HEK293T (cell line): Measurements from ENCODE around the gene TMEM130.

ENCODE experiments used
- CTCF ChIA-PET: fragments of 350-600 bp; formaldehyde crosslinking; extraction: SDS; loops from one replicate; lab custom pipeline; 2021; ENCODE audit warnings: antibody characterized with exemption, inconsistent platforms; lab: Yijun Ruan, JAX
- POLR2A ChIA-PET: fragments of 350-600 bp; formaldehyde crosslinking; extraction: SDS; loops from one replicate; lab custom pipeline; 2020; ENCODE audit warnings: antibody characterized with exemption, inconsistent platforms; lab: Yijun Ruan, JAX
- DNase-seq: peaks from one replicate; pipeline ENCODE4 v3.0.0; 2012; ENCODE audit warnings: mixed read lengths; ENCODE audit errors: extremely low spot score
- ARNT ChIP-seq: fragments of 450-650 bp; IDR thresholded peaks from 2 replicates; pipeline ENCODE4 v1.6.1; 2017; ENCODE audit warnings: mild to moderate bottlenecking
- BHLHE40 ChIP-seq: fragments of 450-650 bp; IDR thresholded peaks from 2 replicates; pipeline ENCODE4 v1.6.1; 2016; ENCODE audit warnings: mild to moderate bottlenecking, moderate library complexity, borderline replicate concordance
- CTBP1 ChIP-seq: fragments of 450-650 bp; IDR thresholded peaks from 2 replicates; pipeline ENCODE4 v1.6.1; 2016; ENCODE audit warnings: borderline replicate concordance
- ELF4 ChIP-seq: fragments of 450-650 bp; IDR thresholded peaks from 2 replicates; pipeline ENCODE4 v1.6.1; 2017; ENCODE audit warnings: antibody characterized with exemption
- FOXA1 ChIP-seq: fragments of 450-650 bp; IDR thresholded peaks from 2 replicates; pipeline ENCODE4 v1.6.1; 2016; ENCODE audit warnings: mild to moderate bottlenecking
- FOXK2 ChIP-seq: fragments of 450-650 bp; IDR thresholded peaks from 2 replicates; pipeline ENCODE4 v1.6.1; 2016; ENCODE audit warnings: mild to moderate bottlenecking
- FOXM1 ChIP-seq: fragments of 450-650 bp; IDR thresholded peaks from 2 replicates; pipeline ENCODE4 v1.6.1; 2017; ENCODE audit warnings: mild to moderate bottlenecking, borderline replicate concordance
- HDGF ChIP-seq: fragments of 450-650 bp; IDR thresholded peaks from 2 replicates; pipeline ENCODE4 v1.6.1; 2017; ENCODE audit warnings: antibody characterized with exemption, borderline replicate concordance
- L3MBTL2 ChIP-seq: fragments of 450-650 bp; conservative IDR thresholded peaks from 2 replicates; pipeline ENCODE4 v1.6.1; 2016; ENCODE audit warnings: mild to moderate bottlenecking
- LEF1 ChIP-seq: fragments of 450-650 bp; IDR thresholded peaks from 2 replicates; pipeline ENCODE4 v1.6.1; 2017; ENCODE audit warnings: mild to moderate bottlenecking, borderline replicate concordance
- NFRKB ChIP-seq: fragments of 450-650 bp; IDR thresholded peaks from 2 replicates; pipeline ENCODE4 v1.6.1; 2016; ENCODE audit warnings: mild to moderate bottlenecking, moderate library complexity
- SP1 ChIP-seq: fragments of 450-650 bp; IDR thresholded peaks from 2 replicates; pipeline ENCODE4 v1.6.1; 2017
- SUZ12 ChIP-seq: fragments of 450-650 bp; IDR thresholded peaks from 2 replicates; pipeline ENCODE4 v1.6.1; 2016; ENCODE audit warnings: mild to moderate bottlenecking
- TARDBP ChIP-seq: fragments of 450-650 bp; IDR thresholded peaks from 2 replicates; pipeline ENCODE4 v1.6.1; 2016
- ZNF384 ChIP-seq: fragments of 450-650 bp; IDR thresholded peaks from 2 replicates; pipeline ENCODE4 v1.6.1; 2016
- TF ChIP-seq, protein P1 (sequence below): fragments of 450-650 bp; IDR thresholded peaks from 2 replicates; pipeline ENCODE4 v1.6.1; 2016

Gene TMEM130, protein sequence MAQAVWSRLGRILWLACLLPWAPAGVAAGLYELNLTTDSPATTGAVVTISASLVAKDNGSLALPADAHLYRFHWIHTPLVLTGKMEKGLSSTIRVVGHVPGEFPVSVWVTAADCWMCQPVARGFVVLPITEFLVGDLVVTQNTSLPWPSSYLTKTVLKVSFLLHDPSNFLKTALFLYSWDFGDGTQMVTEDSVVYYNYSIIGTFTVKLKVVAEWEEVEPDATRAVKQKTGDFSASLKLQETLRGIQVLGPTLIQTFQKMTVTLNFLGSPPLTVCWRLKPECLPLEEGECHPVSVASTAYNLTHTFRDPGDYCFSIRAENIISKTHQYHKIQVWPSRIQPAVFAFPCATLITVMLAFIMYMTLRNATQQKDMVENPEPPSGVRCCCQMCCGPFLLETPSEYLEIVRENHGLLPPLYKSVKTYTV

GRCh38 chr7:98869597-98870120, at the start of gene TMEM130:
Gene TMEM130, minus strand, starts transcription at chr7:98870014. Its CDS starts 153 bp downstream, at chr7:98869861.
- ChIA-PET CTCF (no interaction called here), POLR2A (interaction anchor here (1.0 kb wide), 1 partner anchor 9 kb away, joined by 3 read pairs; no protein-coding TSS in a partner anchor)
- no peak for TF ChIP-seq BHLHE40
- DNase-seq, result no peak

DNA sequence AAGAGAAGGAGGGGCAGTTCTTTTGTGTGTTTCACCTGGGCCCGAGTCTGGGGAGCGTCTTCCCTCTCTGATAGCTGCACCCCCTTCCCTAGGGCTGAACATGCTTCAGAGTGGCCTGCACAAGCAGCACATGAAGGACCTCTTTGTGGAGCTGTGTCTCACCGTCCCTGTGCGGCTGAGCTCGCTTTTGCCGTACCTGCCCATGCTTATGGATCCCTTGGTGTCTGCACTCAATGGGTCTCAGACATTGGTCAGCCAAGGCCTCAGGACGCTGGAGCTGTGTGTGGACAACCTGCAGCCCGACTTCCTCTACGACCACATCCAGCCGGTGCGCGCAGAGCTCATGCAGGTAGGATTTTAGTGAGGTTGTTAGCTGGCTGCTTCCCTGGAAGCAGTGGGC, 47.5 kb upstream of the TMEM130 start:
- TF ChIP-seq BHLHE40 (no peak), NFRKB (no peak), LEF1 (no peak), FOXM1 (no peak), ZNF384 (no peak), L3MBTL2 (no peak), CTBP1 (no peak), ELF4 (no peak), FOXA1 (no peak), HDGF (no peak), ARNT (no peak), SUZ12 (no peak), TARDBP (no peak)
- TF ChIP-seq, protein P1, sequence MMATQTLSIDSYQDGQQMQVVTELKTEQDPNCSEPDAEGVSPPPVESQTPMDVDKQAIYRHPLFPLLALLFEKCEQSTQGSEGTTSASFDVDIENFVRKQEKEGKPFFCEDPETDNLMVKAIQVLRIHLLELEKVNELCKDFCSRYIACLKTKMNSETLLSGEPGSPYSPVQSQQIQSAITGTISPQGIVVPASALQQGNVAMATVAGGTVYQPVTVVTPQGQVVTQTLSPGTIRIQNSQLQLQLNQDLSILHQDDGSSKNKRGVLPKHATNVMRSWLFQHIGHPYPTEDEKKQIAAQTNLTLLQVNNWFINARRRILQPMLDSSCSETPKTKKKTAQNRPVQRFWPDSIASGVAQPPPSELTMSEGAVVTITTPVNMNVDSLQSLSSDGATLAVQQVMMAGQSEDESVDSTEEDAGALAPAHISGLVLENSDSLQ, result no peak
- CTCF ChIA-PET, result interaction anchor here (0.6 kb wide), 1 partner anchor 1124 kb away, joined by 3 read pairs; no protein-coding TSS in a partner anchor
- DNase-seq, result no peak
- POLR2A ChIA-PET, result no interaction called here

DNA sequence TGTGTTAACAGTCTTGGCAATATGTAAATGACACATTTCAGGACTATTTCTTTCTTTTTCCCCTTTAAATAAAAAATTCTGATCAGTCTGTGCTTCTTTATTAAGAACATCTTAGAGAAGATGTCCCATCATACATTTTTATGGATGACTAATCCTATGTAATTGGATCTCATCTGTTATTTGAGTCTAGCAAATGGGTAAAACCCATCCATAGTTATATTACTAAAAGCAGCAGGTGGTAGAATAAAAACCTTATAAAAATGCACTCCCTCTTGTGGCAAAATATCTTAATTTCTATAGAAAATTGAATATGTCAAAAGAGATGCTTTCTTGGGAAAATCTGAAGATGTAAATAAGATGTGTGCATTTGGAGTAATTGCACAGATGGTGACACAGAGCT, 43.8 kb upstream of the TMEM130 start:
- TF ChIP-seq FOXM1 (no peak), SUZ12 (no peak), FOXA1 (no peak), HDGF (no peak), ARNT (no peak)
- POLR2A ChIA-PET, result no interaction called here
- DNase-seq, result no peak
- CTCF ChIA-PET, result no interaction called here

GRCh38 chr7:98913026-98913425, 43.2 kb upstream of the TMEM130 start:
- POLR2A ChIA-PET, result no interaction called here
- no peak for DNase-seq
- TF ChIP-seq ZNF384 (no peak), CTBP1 (no peak), SP1 (no peak), L3MBTL2 (no peak), ELF4 (no peak), NFRKB (no peak), FOXK2 (no peak)
- TF ChIP-seq, protein P1, result no peak
- CTCF ChIA-PET, result no interaction called here

DNA sequence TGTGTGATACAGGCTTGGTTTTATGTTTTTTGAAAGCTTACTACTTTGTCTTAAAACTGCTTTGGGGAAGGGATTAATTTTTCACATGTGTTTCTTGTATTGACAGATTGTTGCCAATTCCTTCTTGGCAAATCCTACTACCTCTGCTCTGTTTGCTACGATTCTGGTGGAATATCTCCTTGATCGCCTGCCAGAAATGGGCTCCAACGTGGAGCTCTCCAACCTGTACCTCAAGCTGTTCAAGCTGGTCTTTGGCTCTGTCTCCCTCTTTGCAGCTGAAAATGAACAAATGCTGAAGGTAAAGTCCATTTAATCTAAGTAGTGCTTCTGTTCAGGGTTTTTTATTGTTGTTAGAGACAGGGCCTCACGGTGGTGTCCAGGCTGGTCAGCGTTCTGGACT, 42.1 kb upstream of the TMEM130 start:
- ChIA-PET CTCF (interaction anchor here (0.6 kb wide), 1 partner anchor 196 kb away, joined by 3 read pairs; no protein-coding TSS in a partner anchor), POLR2A (no interaction called here)
- DNase-seq, result no peak
- no peak for TF ChIP-seq NFRKB
- no peak for TF ChIP-seq FOXM1
- no peak for TF ChIP-seq L3MBTL2
- no peak for TF ChIP-seq LEF1
- no peak for TF ChIP-seq ELF4
- TF ChIP-seq SP1, result no peak
- TF ChIP-seq ARNT, result no peak
- TF ChIP-seq FOXA1, result no peak
- no peak for TF ChIP-seq BHLHE40
- TF ChIP-seq TARDBP, result no peak
- TF ChIP-seq FOXK2, result no peak
- TF ChIP-seq CTBP1, result no peak
- TF ChIP-seq HDGF, result no peak
- TF ChIP-seq, protein P1, result no peak
- no peak for TF ChIP-seq SUZ12

DNA sequence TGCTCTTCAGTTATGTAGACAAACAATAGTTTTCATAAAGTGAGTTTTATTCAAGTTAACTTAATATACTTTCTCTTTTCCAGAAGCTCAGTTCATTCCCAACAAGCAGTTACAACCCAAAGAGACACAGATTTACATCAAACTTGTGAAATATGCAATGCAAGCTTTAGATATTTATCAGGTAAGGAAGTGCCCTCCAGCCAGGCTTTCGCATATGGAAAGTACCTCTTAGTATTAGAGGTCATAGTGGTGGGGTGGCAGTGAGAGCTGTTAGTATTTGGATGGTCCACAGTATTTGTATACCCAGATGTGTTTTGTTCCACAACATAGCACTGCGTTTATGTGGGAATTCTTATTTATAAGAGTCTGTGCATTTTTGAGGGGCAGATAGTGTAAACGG, 40.6 kb upstream of the TMEM130 start:
- ChIA-PET CTCF (interaction anchor here (0.6 kb wide), 1 partner anchor 48 kb away, joined by 3 read pairs; no protein-coding TSS in a partner anchor), POLR2A (no interaction called here)
- TF ChIP-seq SP1, result no peak
- no peak for DNase-seq

DNA sequence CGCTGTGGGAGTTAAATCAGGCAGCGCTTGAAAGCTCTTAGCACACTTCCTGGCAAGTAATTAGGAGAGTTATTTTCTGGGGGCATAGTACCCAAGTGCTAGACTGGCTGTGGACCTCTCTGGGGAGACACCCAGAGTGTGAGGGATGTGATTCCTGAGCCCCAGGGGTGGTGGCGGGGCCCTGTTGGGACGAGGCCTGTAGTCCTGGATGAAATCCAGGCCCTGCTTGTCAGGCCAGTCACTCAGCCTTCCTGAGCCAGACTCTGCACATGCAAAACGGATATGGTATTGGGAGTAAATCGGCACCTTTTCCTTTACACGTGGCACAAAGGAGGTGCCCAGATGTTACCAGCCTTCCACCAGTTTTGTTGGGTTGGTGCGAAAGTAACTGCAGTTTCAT, 39.7 kb upstream of the TMEM130 start:
- ChIA-PET CTCF (no interaction called here), POLR2A (no interaction called here)
- DNase-seq, result no peak
- no peak for TF ChIP-seq L3MBTL2
- TF ChIP-seq SUZ12, result no peak
- no peak for TF ChIP-seq NFRKB
- no peak for TF ChIP-seq FOXK2
- TF ChIP-seq ELF4, result no peak
- TF ChIP-seq, protein P1, result no peak
- no peak for TF ChIP-seq ZNF384
- TF ChIP-seq LEF1, result no peak
- no peak for TF ChIP-seq SP1
- TF ChIP-seq FOXM1, result no peak
- TF ChIP-seq BHLHE40, result no peak
- no peak for TF ChIP-seq HDGF
- no peak for TF ChIP-seq ARNT
- no peak for TF ChIP-seq FOXA1
